PC-3 (cell line): ENCODE measurements around the gene ATG101. TPM values are rescaled to one million over a fixed set of nuclear protein-coding genes. Genes with fewer than 3 reads are reported as not detected.

Experiments used
- ATAC-seq: fragments of 200-7000 bp; cut with Tn5 transposase; 2 replicates; pipeline ENCODE4 v1.9.1; 2020; ENCODE audit warnings: mild to moderate bottlenecking, moderate library complexity
- BruUV-seq: library from RNA; stranded (reverse); fragments of 400-500 nt; replicated peaks from 2 replicates; lab custom pipeline; 2021; lab: Mats Ljungman, UMichigan
- CTCF ChIA-PET: fragments of 300-600 bp; sonication (Branson Sonifier 250); formaldehyde crosslinking; loops from one replicate; lab custom pipeline; 2022; ENCODE audit warnings: antibody characterized with exemption; lab: Charles Lee
- POLR2A ChIA-PET: fragments of 300-600 bp; sonication (Branson Sonifier 250); formaldehyde crosslinking; loops from one replicate; lab custom pipeline; 2022; ENCODE audit warnings: antibody characterized with exemption; ENCODE audit not compliant: unreplicated experiment; lab: Charles Lee
- DNase-seq: peaks from one replicate; pipeline ENCODE4 v3.0.0-alpha.2; 2015
- H2AFZ ChIP-seq: fragments of 300-600 bp; sonication (generic); 2 replicates; pipeline ENCODE4 v1.6.0; 2016; ENCODE audit warnings: antibody characterized with exemption, low read length
- H3F3A ChIP-seq: fragments of 300-600 bp; sonication (generic); one replicate; pipeline ENCODE4 v1.6.0; 2017; ENCODE audit warnings: antibody characterized with exemption, low read length, control low read depth, mild to moderate bottlenecking; ENCODE audit not compliant: unreplicated experiment
- H3K27ac ChIP-seq: fragments of 300-600 bp; sonication (generic); 2 replicates; pipeline ENCODE4 v1.5.1; 2016; ENCODE audit warnings: mild to moderate bottlenecking, low read length
- H3K27me3 ChIP-seq: fragments of 300-600 bp; sonication (generic); 2 replicates; pipeline ENCODE4 v1.6.1; 2016; ENCODE audit warnings: low read length, mixed read lengths
- H3K36me3 ChIP-seq: fragments of 300-600 bp; sonication (generic); 2 replicates; pipeline ENCODE4 v1.6.1; 2016; ENCODE audit warnings: low read depth, mixed run types, low read length, mixed read lengths
- H3K4me1 ChIP-seq: fragments of 300-600 bp; sonication (generic); 2 replicates; pipeline ENCODE4 v1.5.1; 2016; ENCODE audit warnings: low read length; ENCODE audit not compliant: insufficient read depth
- H3K4me2 ChIP-seq: fragments of 300-600 bp; sonication (generic); 2 replicates; pipeline ENCODE4 v1.6.0; 2016; ENCODE audit warnings: low read length
- H3K4me3 ChIP-seq: fragments of 300-600 bp; sonication (generic); 2 replicates; pipeline ENCODE4 v1.5.1; 2016; ENCODE audit warnings: mild to moderate bottlenecking, low read length, mixed read lengths
- H3K79me2 ChIP-seq: fragments of 300-600 bp; sonication (generic); 2 replicates; pipeline ENCODE4 v1.6.1; 2017; ENCODE audit warnings: low read length, mixed read lengths
- H3K9ac ChIP-seq: fragments of 300-600 bp; sonication (generic); 2 replicates; pipeline ENCODE4 v1.6.0; 2016; ENCODE audit warnings: mild to moderate bottlenecking, low read length
- H3K9me2 ChIP-seq: fragments of 300-600 bp; sonication (generic); replicated peaks from 2 replicates; pipeline ENCODE4 v1.6.1; 2016; ENCODE audit warnings: mixed run types, low read length, mixed read lengths
- H3K9me3 ChIP-seq: fragments of 300-600 bp; sonication (generic); 2 replicates; pipeline ENCODE4 v1.6.1; 2016; ENCODE audit warnings: low read length, mixed read lengths
- H4K20me1 ChIP-seq: fragments of 300-600 bp; sonication (generic); 2 replicates; pipeline ENCODE4 v1.6.1; 2016; ENCODE audit warnings: low read length, mixed read lengths
- EZH2 ChIP-seq: fragments of 300-600 bp; sonication (generic); IDR thresholded peaks from one replicate; pipeline ENCODE4 v1.6.1; 2017; ENCODE audit warnings: antibody characterized with exemption, mild to moderate bottlenecking, low read length; ENCODE audit not compliant: unreplicated experiment
- EZH2phosphoT487 ChIP-seq: fragments of 300-600 bp; sonication (generic); IDR thresholded peaks from 2 replicates; pipeline ENCODE4 v1.6.1; 2018; ENCODE audit warnings: mild to moderate bottlenecking, antibody characterized with exemption, low read length, borderline replicate concordance
- intact Hi-C: fragments of 100-400 bp; cut with micrococcal nuclease; formaldehyde crosslinking; loops from 2 replicates; pipeline ENCODE4 v1.9.0; 2023
- total RNA-seq: library from RNA; depleted of rRNA; stranded (reverse); fragments of >200 nt; gene quantifications from 2 replicates; pipeline ENCODE4 v1.2.3, GENCODE V29; 2014
- TF ChIP-seq, protein P1 (sequence below): fragments of 300-600 bp; sonication (generic); conservative IDR thresholded peaks from 2 replicates; pipeline ENCODE4 v1.5.1; 2017; ENCODE audit warnings: antibody characterized with exemption, low read depth, mild to moderate bottlenecking, low read length

Gene ATG101
- total RNA-seq, 1 experiment from 2014 or later = 110 TPM

DNA sequence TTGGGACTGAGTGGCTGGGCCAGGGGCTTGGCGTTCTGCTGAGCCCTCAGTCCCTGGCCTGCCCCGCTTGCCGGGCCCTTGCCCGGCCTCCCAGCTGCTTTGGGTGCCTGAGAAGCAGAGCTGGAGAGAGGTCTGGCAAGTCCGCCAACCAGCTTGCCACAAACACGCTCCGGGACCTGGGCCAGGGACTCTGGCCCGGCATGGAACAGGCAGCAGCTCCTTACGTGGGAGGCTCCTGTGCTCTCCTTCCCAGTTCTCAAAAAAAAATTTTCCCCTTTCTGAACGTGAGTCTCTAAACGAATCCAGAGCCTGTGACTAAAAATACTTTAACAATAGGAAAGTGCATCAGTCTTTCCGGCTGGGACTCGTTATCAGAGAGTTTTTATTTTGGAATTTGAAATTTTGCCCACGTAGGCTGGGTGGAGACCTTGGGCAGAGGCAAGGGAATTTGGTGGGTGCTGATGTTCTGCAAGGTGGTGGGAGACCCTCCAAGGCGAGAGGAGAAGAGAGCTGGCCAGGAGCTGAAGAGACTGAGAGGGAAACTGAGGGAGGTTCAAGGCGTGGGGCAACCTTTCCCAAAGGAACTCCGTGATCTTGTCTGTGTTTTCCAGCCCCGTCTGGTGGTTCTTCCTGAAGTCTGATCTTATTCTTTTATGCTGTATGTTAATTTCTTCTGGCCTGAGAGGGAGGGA, 25.3 kb upstream of the ATG101 start:
- DNase-seq (no peak), ATAC-seq (no peak)
- no peaks in the 10 kb centered on the region for H3K9me2 ChIP-seq
- H3K9ac ChIP-seq = no peak overlapping the region
- no peak overlapping the region for H3K4me3 ChIP-seq
- intact Hi-C loops = no loop called here
- no peaks in the 10 kb centered on the region for H3F3A ChIP-seq
- no peaks in the 10 kb centered on the region for H3K9me3 ChIP-seq
- H4K20me1 ChIP-seq = no peaks in the 10 kb centered on the region
- H3K79me2 ChIP-seq = no peaks in the 10 kb centered on the region
- ChIA-PET CTCF (no interaction called here), POLR2A (interaction anchor here (0.6 kb wide), 1 partner anchor 917 kb away, joined by 3 read pairs; no protein-coding TSS in a partner anchor)
- peaks cover 5% of the 10 kb centered on the region; the same call in 1 of the 2 replicates for H3K4me1 ChIP-seq
- no peaks in the 10 kb centered on the region for H3K36me3 ChIP-seq
- TF ChIP-seq, protein P1, sequence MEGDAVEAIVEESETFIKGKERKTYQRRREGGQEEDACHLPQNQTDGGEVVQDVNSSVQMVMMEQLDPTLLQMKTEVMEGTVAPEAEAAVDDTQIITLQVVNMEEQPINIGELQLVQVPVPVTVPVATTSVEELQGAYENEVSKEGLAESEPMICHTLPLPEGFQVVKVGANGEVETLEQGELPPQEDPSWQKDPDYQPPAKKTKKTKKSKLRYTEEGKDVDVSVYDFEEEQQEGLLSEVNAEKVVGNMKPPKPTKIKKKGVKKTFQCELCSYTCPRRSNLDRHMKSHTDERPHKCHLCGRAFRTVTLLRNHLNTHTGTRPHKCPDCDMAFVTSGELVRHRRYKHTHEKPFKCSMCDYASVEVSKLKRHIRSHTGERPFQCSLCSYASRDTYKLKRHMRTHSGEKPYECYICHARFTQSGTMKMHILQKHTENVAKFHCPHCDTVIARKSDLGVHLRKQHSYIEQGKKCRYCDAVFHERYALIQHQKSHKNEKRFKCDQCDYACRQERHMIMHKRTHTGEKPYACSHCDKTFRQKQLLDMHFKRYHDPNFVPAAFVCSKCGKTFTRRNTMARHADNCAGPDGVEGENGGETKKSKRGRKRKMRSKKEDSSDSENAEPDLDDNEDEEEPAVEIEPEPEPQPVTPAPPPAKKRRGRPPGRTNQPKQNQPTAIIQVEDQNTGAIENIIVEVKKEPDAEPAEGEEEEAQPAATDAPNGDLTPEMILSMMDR = no peak
- TF ChIP-seq EZH2 (no peak), EZH2phosphoT487 (no peak)
- H3K27me3 ChIP-seq = no peaks in the 10 kb centered on the region
- no peak overlapping the region for H3K27ac ChIP-seq
- BruUV-seq = no TSS peak
- H2AFZ ChIP-seq = no peak overlapping the region
- no peak overlapping the region for H3K4me2 ChIP-seq

DNA sequence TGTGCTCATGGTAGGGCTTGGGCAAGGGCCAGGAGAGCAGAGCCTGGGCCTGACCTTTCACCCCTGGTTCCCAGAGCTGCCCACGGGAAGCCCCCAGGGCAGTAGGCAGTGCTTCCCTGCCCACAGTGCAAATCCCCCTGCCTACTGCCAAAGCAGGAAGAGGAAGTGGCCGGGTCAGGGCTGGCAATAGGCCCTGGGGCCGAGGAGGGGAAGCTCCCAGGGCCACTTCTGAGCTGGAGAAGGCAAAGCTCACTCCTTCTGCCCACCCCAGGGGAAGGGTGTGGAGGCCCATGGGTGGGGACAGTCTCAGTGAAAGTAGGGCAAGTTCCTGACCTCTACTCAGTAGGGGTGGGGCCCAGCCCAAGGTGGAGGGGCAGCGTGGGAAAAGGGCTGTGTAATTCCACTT, 24.0 kb upstream of the ATG101 start:
- Histone ChIP-seq H4K20me1 (no peaks in the 10 kb centered on the region), H3K4me3 (no peak overlapping the region), H3F3A (no peaks in the 10 kb centered on the region), H3K27ac (no peak overlapping the region), H3K4me2 (no peak overlapping the region), H3K36me3 (no peaks in the 10 kb centered on the region), H3K9me3 (no peaks in the 10 kb centered on the region), H3K27me3 (no peaks in the 10 kb centered on the region), H3K79me2 (no peaks in the 10 kb centered on the region), H3K9me2 (no peaks in the 10 kb centered on the region), H3K9ac (no peak overlapping the region), H2AFZ (no peak overlapping the region), H3K4me1 (peaks cover 15% of the 10 kb centered on the region)
- ATAC-seq (no peak), DNase-seq (no peak)
- POLR2A ChIA-PET = no interaction called here
- BruUV-seq = no TSS peak
- no peak for TF ChIP-seq EZH2phosphoT487
- TF ChIP-seq EZH2 = no peak
- TF ChIP-seq, protein P1 = no peak
- CTCF ChIA-PET = no interaction called here
- intact Hi-C loops = no loop called here

DNA sequence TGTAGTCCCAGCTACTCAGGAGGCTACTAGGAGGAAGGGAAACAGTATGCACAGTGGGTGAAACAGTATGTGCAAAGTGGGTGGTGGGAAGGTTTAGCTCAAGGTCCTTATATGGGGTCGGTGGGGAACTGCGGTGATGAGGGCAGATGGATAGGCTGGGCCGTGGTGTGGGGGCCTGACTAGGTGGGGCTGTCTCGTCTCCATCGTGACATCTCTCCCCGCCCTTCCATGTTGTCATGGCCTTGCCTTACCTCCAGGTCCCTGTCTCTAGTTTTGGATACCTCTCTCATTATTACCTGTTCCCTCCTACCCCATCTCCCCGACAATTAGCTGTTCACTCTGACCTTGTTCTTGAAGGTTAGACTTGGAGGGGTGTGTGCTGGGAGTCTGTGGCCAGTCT, 22.9 kb upstream of the ATG101 start:
- H3K9me2 ChIP-seq = no peaks in the 10 kb centered on the region
- TF ChIP-seq EZH2 = no peak
- TF ChIP-seq, protein P1 = no peak
- TF ChIP-seq EZH2phosphoT487 = no peak
- H3K27me3 ChIP-seq = no peaks in the 10 kb centered on the region
- 0 out of 2 replicates have a peak, but pooled peaks cover 5% of the 10 kb centered on the region for H4K20me1 ChIP-seq
- no peak overlapping the region for H3K9ac ChIP-seq
- intact Hi-C loops = no loop called here
- H3K79me2 ChIP-seq = peaks cover 5% of the 10 kb centered on the region; the same call in 1 of the 2 replicates
- H3K9me3 ChIP-seq = no peaks in the 10 kb centered on the region
- no peaks in the 10 kb centered on the region for H3F3A ChIP-seq
- no peak overlapping the region for H2AFZ ChIP-seq
- no peak for ATAC-seq
- H3K4me1 ChIP-seq = peaks cover 18% of the 10 kb centered on the region
- no peak overlapping the region for H3K4me3 ChIP-seq
- H3K27ac ChIP-seq = no peak overlapping the region
- BruUV-seq = no TSS peak
- H3K36me3 ChIP-seq = no peaks in the 10 kb centered on the region
- CTCF ChIA-PET = no interaction called here
- no peak overlapping the region for H3K4me2 ChIP-seq
- no peak for DNase-seq
- POLR2A ChIA-PET = no interaction called here
